GM21423 (cell line): Measurements from ENCODE around the gene B3GAT1.
"Not testable (repeated sequence)": the region's sequence is repeated elsewhere in the genome, so short reads cannot be mapped to it uniquely, and the experiment has no call there.

Experiments used
- ATAC-seq: cut with Tn5 transposase; IDR thresholded peaks from one replicate; pipeline ENCODE4 v1.9.1; 2021; ENCODE audit warnings: mild to moderate bottlenecking, moderate library complexity; ENCODE audit not compliant: unreplicated experiment

B3GAT1 gene

DNA sequence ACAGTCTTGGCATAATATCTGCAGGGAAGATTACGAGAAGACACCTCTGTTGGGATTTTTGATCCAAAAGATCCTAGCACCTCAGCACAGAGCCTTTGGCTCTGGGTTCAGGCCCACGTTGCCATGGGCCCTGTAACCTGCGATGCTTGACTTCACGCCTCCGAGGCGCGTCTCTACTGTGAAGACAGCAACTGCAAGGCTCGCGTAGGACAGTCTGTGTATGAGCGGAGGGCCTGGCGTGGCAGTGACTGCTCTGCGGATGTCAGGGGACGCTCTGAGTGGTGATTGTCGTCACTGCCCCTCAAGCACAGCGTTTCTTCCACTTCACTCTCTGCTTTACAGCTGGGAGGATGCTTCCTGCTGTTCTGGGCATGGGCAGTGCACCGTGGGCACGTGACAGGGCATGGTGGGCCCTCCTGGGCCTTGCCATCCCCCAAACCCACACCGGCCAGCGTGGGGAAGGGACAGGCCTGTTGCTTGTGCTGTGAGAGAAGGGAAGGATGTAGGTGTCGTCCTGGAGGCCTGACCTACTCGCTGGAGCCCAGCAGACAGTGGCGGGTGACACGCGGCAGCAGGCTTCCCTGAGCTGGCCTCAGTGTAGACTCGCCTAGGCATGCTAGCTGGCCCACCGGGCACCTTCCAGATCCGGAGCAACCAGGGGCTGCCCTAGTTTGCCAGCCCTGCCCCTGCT lies 53.7 kb downstream of the B3GAT1 start:
- no peak for ATAC-seq

DNA sequence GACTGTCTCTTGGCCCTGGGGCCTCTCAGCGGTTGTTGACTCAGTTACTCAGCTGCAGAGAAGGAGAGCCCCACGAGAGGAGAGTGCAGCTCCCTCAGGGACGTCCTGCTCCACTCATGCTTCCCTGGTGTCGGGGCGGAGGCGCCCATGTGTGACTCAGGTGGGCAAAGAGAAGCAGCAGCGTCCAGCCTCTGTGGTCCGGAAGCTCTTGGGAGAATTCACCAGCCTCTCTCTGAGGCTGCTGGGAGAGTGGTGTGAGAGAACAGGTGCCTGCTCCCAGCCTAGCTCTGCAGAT lies 54.5 kb downstream of the B3GAT1 start:
- no peak for ATAC-seq

DNA sequence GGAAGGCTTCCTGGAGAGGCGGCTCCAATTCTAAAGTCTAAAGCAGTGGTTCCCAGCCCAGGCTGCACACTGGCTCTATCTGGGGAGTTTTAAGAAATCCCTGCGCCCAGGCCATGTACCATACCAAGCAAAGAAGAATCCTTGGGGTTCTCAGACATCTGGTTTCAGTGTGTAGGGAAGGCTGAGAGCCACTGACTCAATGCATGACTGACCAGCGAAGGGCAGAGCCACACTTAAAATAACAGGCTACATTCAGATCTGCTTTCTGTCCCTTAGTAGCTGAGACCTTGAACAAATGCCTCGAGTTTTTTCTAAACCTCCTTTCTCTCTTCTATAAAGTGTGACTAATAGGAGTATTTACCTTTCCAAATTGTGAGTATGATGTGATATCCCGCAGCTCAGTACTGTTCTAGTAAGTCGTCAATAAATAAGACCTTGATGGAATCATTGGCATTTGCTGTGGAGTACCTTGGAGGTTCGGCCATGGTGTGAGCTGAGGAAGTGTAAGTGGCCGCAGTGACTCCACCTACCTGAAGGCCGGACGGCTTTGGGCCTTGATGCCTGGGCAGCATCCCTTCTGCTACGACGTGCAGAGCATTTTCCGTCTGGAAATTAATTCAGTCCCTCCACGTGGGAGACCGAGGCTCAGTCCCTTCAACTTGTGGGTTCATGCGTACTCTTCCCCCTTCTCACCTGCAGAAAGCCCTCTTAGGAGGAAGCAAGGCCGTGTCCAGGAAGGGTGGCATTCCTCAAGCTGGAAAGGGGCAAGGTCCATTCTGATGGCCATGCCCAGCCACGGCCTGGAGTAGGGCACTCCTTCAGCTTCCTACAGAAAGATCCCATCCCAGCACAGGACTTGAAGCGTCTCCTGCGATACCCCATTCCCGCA lies 55.1 kb downstream of the B3GAT1 start:
- ATAC-seq, result no peak

DNA sequence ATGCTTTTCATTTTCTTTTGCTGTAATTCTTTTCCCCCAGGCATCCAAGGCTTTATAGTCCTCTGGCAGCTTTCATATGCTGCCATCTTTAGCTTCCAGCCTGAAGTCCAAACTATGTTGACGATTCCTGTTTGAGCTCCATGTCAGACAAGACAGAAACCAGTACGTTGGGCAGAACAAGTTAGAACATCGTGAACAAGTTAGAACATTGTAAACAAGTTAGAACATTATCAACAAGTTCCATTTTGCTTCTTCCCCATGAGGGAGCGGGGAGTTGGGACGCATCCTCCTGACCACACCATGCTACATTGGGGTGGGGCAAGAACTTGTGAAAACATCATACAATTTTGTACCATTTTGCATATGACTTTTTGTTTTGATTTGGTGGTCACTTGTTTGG lies 56.4 kb downstream of the B3GAT1 start:
- no peak for ATAC-seq

- no peak for ATAC-seq
Observed at GRCh38 chr11:134355136-134355535, 56.9 kb downstream of the B3GAT1 start.

GRCh38 chr11:134352111-134352510 lies 59.9 kb downstream of the B3GAT1 start:
- ATAC-seq, result no peak

DNA sequence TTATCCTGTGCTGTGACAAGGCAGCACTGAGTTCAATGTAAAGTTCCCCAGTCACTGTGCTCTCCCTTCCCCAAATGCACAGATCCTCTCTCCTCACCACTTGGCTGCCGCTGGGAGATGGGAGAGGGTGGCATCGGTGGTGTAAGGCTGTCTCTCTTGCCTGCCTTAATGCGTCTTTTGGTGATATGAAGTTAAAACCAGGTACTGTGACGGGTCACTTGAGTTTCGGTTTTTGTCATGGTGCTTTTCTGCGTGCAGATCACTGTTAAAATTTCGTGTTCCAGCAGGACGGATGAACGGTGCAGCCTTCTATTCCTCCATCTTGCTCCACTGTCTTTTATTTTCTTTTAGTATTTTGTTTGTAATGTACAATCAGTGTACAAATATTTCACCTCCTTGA lies 61.7 kb downstream of the B3GAT1 start:
- no peak for ATAC-seq

DNA sequence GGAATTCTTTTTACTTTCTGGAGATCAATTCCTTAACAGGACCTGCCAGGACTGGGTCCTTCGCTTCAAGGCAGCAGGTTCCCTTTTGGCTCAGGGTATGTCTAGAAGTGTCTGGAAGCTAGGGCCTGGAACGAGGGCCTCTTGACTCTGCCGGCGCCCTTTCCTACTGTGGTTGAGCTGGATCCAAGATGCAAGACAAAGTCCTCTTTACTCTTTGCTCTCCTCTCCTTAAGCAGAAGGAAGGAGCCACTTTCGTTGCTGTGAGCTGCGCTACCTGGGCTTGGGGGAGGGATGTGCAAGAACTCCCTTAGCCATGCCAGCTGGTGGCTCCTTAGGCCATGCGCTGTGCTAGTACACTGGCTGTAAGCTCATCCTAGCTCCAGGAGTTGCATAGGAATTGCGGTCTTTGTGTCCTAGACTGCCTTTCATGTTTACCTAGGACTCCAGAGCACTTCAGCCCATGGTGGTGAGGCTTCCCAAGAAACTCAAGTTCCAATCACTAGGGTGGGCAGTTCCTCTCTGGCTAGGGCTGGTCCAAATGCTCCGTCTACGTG lies 62.2 kb downstream of the B3GAT1 start:
- no peak for ATAC-seq

DNA sequence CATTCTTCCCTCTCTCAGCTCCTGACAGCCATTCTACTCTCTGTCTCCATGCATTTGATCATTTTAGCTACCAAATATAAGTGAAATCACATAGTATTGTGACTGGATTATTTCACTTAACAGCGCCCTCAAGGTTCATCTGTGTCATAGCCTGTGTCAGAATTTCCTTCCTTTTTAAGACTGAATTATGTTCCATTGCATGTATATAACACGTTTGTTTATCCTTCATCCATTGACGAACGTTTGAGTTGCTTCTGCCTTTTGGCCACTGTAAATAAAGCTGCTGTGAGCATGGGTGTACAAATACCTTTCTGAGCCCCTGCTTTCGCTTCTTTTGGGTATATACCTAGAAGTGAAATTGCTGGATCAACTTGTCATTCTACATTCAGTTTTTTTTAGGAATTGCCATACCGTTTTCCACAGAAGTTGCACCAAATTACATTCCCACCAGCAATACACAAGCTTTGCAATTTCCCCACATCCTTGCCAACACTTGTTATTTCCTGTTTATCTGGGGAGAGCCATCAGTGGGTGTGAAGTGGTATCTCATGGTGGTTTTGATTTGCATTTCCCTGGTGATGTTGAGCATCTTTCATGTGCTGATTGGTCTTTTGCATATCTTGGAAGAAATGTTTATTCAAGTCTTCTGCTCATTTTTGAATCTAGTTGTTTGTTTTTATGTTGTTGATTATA lies 62.8 kb downstream of the B3GAT1 start:
- no peak for ATAC-seq

DNA sequence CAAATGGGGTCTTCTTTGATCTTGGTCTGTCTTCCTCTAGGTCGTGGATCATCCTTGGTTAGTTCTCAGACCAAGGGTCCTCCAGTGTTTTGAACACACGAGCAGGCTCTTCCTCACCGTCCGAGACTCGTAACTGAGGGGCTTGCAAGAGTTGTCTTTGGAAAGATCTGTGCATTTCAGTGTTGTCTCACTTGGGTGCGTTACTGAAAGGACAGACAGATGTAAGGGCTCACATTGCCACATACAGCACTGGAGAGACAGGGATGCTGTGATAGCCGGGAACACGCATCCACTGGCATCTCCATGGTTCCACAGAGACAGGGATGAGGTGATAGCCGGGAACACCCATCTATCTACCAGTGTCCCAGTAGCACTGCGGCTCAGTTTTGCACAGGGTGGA lies 64.6 kb downstream of the B3GAT1 start:
- ATAC-seq, result no peak

- ATAC-seq, result no peak
Observed at GRCh38 chr11:134346976-134347350, 65.1 kb downstream of the B3GAT1 start.

GRCh38 chr11:134346101-134346975 lies 65.7 kb downstream of the B3GAT1 start:
- no peak for ATAC-seq

DNA sequence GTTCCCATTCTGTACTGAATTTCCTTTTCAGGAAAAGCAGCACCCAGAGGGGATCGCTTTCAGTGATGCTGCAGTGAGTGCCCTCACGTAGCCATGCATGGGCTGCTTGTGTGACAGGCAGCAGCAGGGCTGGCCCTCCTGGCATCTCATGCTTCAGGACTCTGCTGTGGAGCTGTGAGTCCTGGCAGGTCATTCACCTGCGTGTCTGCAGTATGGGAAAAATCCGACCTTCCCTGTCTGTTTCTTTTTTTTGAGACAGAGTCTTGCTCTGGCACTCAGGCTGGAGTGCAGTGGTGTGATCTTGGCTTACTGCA lies 66.8 kb downstream of the B3GAT1 start:
- ATAC-seq, result no peak

- not testable (repeated sequence) for ATAC-seq
Observed at GRCh38 chr11:134344497-134345236, 67.4 kb downstream of the B3GAT1 start.

DNA sequence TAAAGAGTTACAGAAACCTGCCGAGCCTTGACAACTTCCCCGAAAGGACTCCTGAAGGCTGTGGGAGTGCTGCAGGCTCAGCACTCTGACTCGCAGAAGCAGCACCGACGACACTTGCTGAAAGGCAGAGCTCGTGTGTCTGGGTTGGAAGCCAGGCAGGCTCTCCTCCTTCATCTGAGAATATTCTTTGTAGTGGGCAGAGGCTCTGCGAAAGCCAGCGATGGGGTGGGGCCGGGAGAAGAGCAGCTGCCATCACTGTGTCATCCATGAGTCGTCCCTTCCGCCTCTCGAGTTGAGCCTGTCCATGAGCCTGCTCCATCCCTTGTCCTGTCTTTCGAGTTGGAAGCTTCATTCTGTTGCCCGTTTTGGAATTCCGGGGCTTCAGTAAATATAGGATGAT lies 68.4 kb downstream of the B3GAT1 start:
- no peak for ATAC-seq

DNA sequence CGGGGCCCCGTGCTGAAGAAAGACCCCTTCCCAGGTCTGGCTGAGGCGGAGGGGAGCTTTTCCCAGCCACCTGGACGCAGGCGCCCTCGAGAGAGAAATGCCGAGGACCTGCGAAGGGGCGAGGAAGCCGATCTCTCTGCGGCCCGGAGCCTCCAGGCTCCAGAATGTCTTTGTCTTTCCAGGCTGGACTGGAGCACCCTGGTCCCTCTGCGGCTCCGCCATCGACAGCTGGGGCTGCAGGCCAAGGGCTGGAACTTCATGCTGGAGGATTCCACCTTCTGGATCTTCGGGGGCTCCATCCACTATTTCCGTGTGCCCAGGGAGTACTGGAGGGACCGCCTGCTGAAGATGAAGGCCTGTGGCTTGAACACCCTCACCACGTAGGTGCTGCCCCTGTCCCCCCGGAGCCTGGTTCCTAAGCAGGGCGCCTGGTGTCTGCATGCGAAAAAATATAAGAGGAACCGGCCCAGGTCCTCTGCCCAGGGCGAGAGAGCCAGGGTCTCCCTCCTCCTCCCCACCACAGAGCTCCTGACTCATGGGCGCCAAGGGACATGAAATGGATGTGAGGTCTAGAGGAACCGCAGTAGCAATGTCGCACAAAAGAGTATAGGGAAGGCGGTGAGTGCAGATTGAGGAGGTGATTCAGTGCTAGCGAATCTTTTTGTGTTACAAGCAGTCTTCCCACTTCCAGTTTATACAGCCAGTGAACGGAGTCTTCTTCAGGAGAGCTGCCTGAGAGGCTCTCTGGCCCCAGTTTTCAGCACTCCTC lies 69.3 kb downstream of the B3GAT1 start:
- no peak for ATAC-seq

DNA sequence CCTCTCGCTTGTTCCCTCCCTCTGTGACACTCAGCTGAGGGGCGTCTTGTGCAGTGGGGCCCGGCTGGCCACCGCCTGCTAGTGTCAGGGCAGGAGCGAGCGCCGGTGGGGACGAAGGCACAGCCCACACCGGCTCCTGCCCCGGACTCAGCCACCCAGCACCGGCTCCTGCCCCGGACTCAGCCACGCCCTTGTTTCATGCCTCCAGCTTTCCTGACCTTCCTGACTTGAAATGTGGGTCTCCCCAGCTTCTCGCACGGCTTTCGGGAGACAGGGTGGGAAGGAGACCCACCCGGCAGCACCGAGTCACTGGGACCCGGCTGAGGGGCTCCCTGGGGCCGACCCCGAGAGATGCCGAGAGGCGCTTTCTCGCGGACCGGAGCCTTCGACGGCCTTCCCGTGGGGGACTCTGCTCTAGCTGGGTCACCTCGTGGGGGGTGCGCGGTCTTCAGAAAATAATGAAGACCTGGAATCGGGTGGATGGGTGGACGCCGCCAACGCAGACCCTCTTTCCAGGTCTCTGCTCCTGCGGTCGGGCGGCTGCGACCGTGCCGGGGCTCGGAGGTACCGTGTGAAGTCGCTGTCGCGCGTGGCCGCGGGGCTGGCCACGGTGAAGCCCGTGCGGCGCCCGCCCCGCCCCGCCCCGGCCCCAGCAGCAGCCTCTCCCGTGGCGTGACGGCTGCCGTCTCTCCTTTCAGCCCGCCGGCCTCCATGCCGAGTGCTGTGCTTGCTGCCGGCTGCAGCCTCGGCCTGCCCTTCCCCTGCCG lies 70.1 kb downstream of the B3GAT1 start:
- ATAC-seq, result no peak

DNA sequence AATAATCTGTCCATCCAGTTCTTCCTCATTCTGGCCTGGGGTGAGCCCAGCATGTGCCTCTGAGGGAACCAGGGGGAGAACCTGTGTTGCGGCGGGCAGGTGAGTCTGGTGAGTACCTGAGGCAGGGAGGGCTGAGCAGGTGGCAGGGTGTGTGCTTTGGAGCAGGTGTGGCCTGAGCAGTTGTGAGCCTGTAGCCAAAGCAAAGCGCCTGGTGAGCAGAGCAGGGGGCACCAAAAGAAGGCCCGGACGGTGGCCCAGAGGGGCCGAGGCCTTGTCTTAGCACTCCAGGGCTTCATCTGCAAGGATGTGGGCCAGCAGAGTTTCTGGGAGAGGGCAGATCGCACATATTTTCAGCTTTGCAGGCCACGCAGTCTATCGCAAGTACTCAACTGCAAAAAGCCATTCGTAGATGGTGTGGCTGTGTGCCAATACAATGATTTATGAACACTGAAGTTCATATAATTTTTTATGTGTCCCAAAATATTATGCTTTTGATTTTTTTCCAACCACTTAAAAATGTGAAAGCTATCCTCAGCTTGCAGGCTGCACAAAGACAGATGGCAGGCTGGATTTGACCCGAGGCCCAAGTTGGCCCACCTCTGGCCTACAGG lies 71.6 kb downstream of the B3GAT1 start:
- ATAC-seq, result no peak
